Measurements from ENCODE around the gene C21orf91. TPM values are rescaled to one million over a fixed set of nuclear protein-coding genes. Genes with fewer than 3 reads are reported as not detected.

The C21orf91 gene
- total and polyA plus RNA-seq, 4 donors = 3.1 to 19.2 (median 10.7) TPM

Other genes with a start within 250 kb of the C21orf91 start
- gene BTG3, start 206.5 kb downstream of the C21orf91 start, total RNA-seq = 10 to 100 TPM; 22.4 to 38.3 TPM
- 10 to 100 TPM; 15.5 to 32.2 TPM for gene BTG3, start 206.5 kb downstream of the C21orf91 start, polyA plus RNA-seq

Data from aorta (tissue), 4 donors.